Measurements from ENCODE around the gene EGLN3.
"Not testable (repeated sequence)": the region's sequence is repeated elsewhere in the genome, so short reads cannot be mapped to it uniquely, and the experiment has no call there.

The EGLN3 gene

GRCh38 chr14:33979613-33980276 is 28.9 kb upstream of the EGLN3 start:
- H3K4me3 ChIP-seq (ENCODE audit: low read length), result no peak overlapping the region
- H3K27me3 ChIP-seq (replicated peaks; ENCODE audit: control insufficient read depth, insufficient read depth, low read length), result no peaks in the 10 kb centered on the region
- no peaks in the 10 kb centered on the region for H3K36me3 ChIP-seq (ENCODE audit: control insufficient read depth, insufficient read depth, low read length, severe bottlenecking)
- no peaks in the 10 kb centered on the region for H3K4me1 ChIP-seq (ENCODE audit: control insufficient read depth, insufficient read depth, low read length)
- DNase-seq (ENCODE audit: low read depth), result no peak
- no peaks in the 10 kb centered on the region for H3K9me3 ChIP-seq (ENCODE audit: control insufficient read depth, low read length)
- H3K9ac ChIP-seq (ENCODE audit: low read length), result no peak overlapping the region

GRCh38 chr14:33978892-33979612 is 28.2 kb upstream of the EGLN3 start:
- Histone ChIP-seq H3K4me3 (ENCODE audit: low read length) (no peak overlapping the region), H3K9ac (ENCODE audit: low read length) (no peak overlapping the region), H3K36me3 (ENCODE audit: control insufficient read depth, insufficient read depth, low read length, severe bottlenecking) (no peaks in the 10 kb centered on the region), H3K9me3 (ENCODE audit: control insufficient read depth, low read length) (no peaks in the 10 kb centered on the region), H3K27me3 (replicated peaks; ENCODE audit: control insufficient read depth, insufficient read depth, low read length) (no peaks in the 10 kb centered on the region), H3K4me1 (ENCODE audit: control insufficient read depth, insufficient read depth, low read length) (no peaks in the 10 kb centered on the region)
- no peak for DNase-seq (ENCODE audit: low read depth)

GRCh38 chr14:33972583-33973081 is 21.8 kb upstream of the EGLN3 start:
- Histone ChIP-seq H3K36me3 (ENCODE audit: control insufficient read depth, insufficient read depth, low read length, severe bottlenecking) (no peaks in the 10 kb centered on the region), H3K4me3 (ENCODE audit: low read length) (no peak overlapping the region), H3K9me3 (ENCODE audit: control insufficient read depth, low read length) (peaks cover 16% of the 10 kb centered on the region), H3K27me3 (replicated peaks; ENCODE audit: control insufficient read depth, insufficient read depth, low read length) (peaks cover 7% of the 10 kb centered on the region), H3K9ac (ENCODE audit: low read length) (no peak overlapping the region), H3K4me1 (ENCODE audit: control insufficient read depth, insufficient read depth, low read length) (no peaks in the 10 kb centered on the region)
- no peak for DNase-seq (ENCODE audit: low read depth)

- H3K4me1 ChIP-seq (ENCODE audit: control insufficient read depth, insufficient read depth, low read length); H3K9ac ChIP-seq (ENCODE audit: low read length); H3K36me3 ChIP-seq (ENCODE audit: control insufficient read depth, insufficient read depth, low read length, severe bottlenecking); DNase-seq (ENCODE audit: low read depth); H3K4me3 ChIP-seq (ENCODE audit: low read length): not testable (repeated sequence)
- H3K27me3 ChIP-seq (replicated peaks; ENCODE audit: control insufficient read depth, insufficient read depth, low read length), result peaks cover 18% of the 10 kb centered on the region
- H3K9me3 ChIP-seq (ENCODE audit: control insufficient read depth, low read length), result peaks cover 16% of the 10 kb centered on the region
These were observed 19.0 kb upstream of the EGLN3 start for GRCh38 chr14:33969846-33970245.

- no peak for DNase-seq (ENCODE audit: low read depth)
These were observed 17.8 kb upstream of the EGLN3 start for GRCh38 chr14:33968722-33969121.

GRCh38 chr14:33967138-33967537 is 16.3 kb upstream of the EGLN3 start:
- Histone ChIP-seq H3K4me3 (ENCODE audit: low read length) (no peak overlapping the region), H3K27me3 (replicated peaks; ENCODE audit: control insufficient read depth, insufficient read depth, low read length) (peaks cover 22% of the 10 kb centered on the region), H3K36me3 (ENCODE audit: control insufficient read depth, insufficient read depth, low read length, severe bottlenecking) (no peaks in the 10 kb centered on the region), H3K4me1 (ENCODE audit: control insufficient read depth, insufficient read depth, low read length) (no peaks in the 10 kb centered on the region), H3K9me3 (ENCODE audit: control insufficient read depth, low read length) (peaks cover 19% of the 10 kb centered on the region), H3K9ac (ENCODE audit: low read length) (no peak overlapping the region)
- no peak for DNase-seq (ENCODE audit: low read depth)

More at GRCh38 chr14:33968722-33969121, 17.8 kb upstream of the EGLN3 start:
- H3K9ac ChIP-seq (ENCODE audit: low read length), result no peak overlapping the region
- no peaks in the 10 kb centered on the region for H3K4me1 ChIP-seq (ENCODE audit: control insufficient read depth, insufficient read depth, low read length)
- no peak overlapping the region for H3K4me3 ChIP-seq (ENCODE audit: low read length)
- H3K27me3 ChIP-seq (replicated peaks; ENCODE audit: control insufficient read depth, insufficient read depth, low read length), result peaks cover 22% of the 10 kb centered on the region
- no peaks in the 10 kb centered on the region for H3K36me3 ChIP-seq (ENCODE audit: control insufficient read depth, insufficient read depth, low read length, severe bottlenecking)
- H3K9me3 ChIP-seq (ENCODE audit: control insufficient read depth, low read length), result peaks cover 16% of the 10 kb centered on the region

GRCh38 chr14:33966276-33966675 is 15.4 kb upstream of the EGLN3 start:
- H3K4me1 ChIP-seq (ENCODE audit: control insufficient read depth, insufficient read depth, low read length), result no peaks in the 10 kb centered on the region
- peaks cover 22% of the 10 kb centered on the region for H3K27me3 ChIP-seq (replicated peaks; ENCODE audit: control insufficient read depth, insufficient read depth, low read length)
- no peak overlapping the region for H3K9ac ChIP-seq (ENCODE audit: low read length)
- no peaks in the 10 kb centered on the region for H3K36me3 ChIP-seq (ENCODE audit: control insufficient read depth, insufficient read depth, low read length, severe bottlenecking)
- H3K9me3 ChIP-seq (ENCODE audit: control insufficient read depth, low read length), result peaks cover 19% of the 10 kb centered on the region
- no peak for DNase-seq (ENCODE audit: low read depth)
- no peak overlapping the region for H3K4me3 ChIP-seq (ENCODE audit: low read length)

GRCh38 chr14:33964599-33965317 is 13.9 kb upstream of the EGLN3 start:
- H3K27me3 ChIP-seq (replicated peaks; ENCODE audit: control insufficient read depth, insufficient read depth, low read length), result peaks cover 23% of the 10 kb centered on the region
- no peak for DNase-seq (ENCODE audit: low read depth)
- H3K9ac ChIP-seq (ENCODE audit: low read length), result no peak overlapping the region
- H3K4me3 ChIP-seq (ENCODE audit: low read length), result no peak overlapping the region
- H3K4me1 ChIP-seq (ENCODE audit: control insufficient read depth, insufficient read depth, low read length), result no peaks in the 10 kb centered on the region
- peaks cover 11% of the 10 kb centered on the region for H3K9me3 ChIP-seq (ENCODE audit: control insufficient read depth, low read length)
- no peaks in the 10 kb centered on the region for H3K36me3 ChIP-seq (ENCODE audit: control insufficient read depth, insufficient read depth, low read length, severe bottlenecking)

- DNase-seq (ENCODE audit: low read depth), result no peak
- H3K27me3 ChIP-seq (replicated peaks; ENCODE audit: control insufficient read depth, insufficient read depth, low read length), result peaks cover 26% of the 10 kb centered on the region
- no peak overlapping the region for H3K9ac ChIP-seq (ENCODE audit: low read length)
- no peak overlapping the region for H3K4me3 ChIP-seq (ENCODE audit: low read length)
- H3K9me3 ChIP-seq (ENCODE audit: control insufficient read depth, low read length), result peaks cover 3% of the 10 kb centered on the region
- no peaks in the 10 kb centered on the region for H3K4me1 ChIP-seq (ENCODE audit: control insufficient read depth, insufficient read depth, low read length)
- no peaks in the 10 kb centered on the region for H3K36me3 ChIP-seq (ENCODE audit: control insufficient read depth, insufficient read depth, low read length, severe bottlenecking)
These were observed 13.0 kb upstream of the EGLN3 start for GRCh38 chr14:33963892-33964291.

GRCh38 chr14:33962466-33962865 is 11.6 kb upstream of the EGLN3 start:
- H3K9ac ChIP-seq (ENCODE audit: low read length); H3K4me1 ChIP-seq (ENCODE audit: control insufficient read depth, insufficient read depth, low read length); H3K4me3 ChIP-seq (ENCODE audit: low read length); H3K36me3 ChIP-seq (ENCODE audit: control insufficient read depth, insufficient read depth, low read length, severe bottlenecking); DNase-seq (ENCODE audit: low read depth); H3K9me3 ChIP-seq (ENCODE audit: control insufficient read depth, low read length): not testable (repeated sequence)
- peaks cover 25% of the 10 kb centered on the region for H3K27me3 ChIP-seq (replicated peaks; ENCODE audit: control insufficient read depth, insufficient read depth, low read length)

GRCh38 chr14:33962016-33962415 is 11.1 kb upstream of the EGLN3 start:
- Histone ChIP-seq H3K9me3 (ENCODE audit: control insufficient read depth, low read length) (peaks cover 3% of the 10 kb centered on the region), H3K4me3 (ENCODE audit: low read length) (no peak overlapping the region), H3K27me3 (replicated peaks; ENCODE audit: control insufficient read depth, insufficient read depth, low read length) (peaks cover 25% of the 10 kb centered on the region), H3K4me1 (ENCODE audit: control insufficient read depth, insufficient read depth, low read length) (no peaks in the 10 kb centered on the region), H3K9ac (ENCODE audit: low read length) (no peak overlapping the region), H3K36me3 (ENCODE audit: control insufficient read depth, insufficient read depth, low read length, severe bottlenecking) (no peaks in the 10 kb centered on the region)
- DNase-seq (ENCODE audit: low read depth), result no peak
